C4-2B (cell line): ENCODE data around the gene PLA2G2D.

Experiments used
- CTCF ChIP-seq: fragments of 450-650 bp; conservative IDR thresholded peaks from 2 replicates; pipeline ENCODE4 v1.5.1; 2017; ENCODE audit warnings: mild to moderate bottlenecking
- ZFX ChIP-seq: fragments of 450-650 bp; IDR thresholded peaks from 2 replicates; pipeline ENCODE4 v1.6.1; 2017

- TF ChIP-seq CTCF, result no peak
- TF ChIP-seq ZFX, result no peak
Observed at GRCh38 chr1:20093940-20094391, 25.4 kb downstream of the PLA2G2D start.
